Activated CD4-positive, CD25-positive, alpha-beta regulatory T cell treated with anti-CD3 and anti-CD28 coated beads, Interleukin-2, amount 50 U/mL, for 24 hours (primary cell): ENCODE data around the gene MTF1.
"Not testable (repeated sequence)": the region's sequence is repeated elsewhere in the genome, so short reads cannot be mapped to it uniquely, and the experiment has no call there.

Experiments
- ATAC-seq, 2 donors: fragments of 150-1000 bp; cut with Tn5 transposase; one replicate each; pipeline ENCODE4 v1.10.0; 2021; ENCODE audit warnings: mild to moderate bottlenecking in 1 of 2, moderate library complexity in 1 of 2

The MTF1 gene

DNA sequence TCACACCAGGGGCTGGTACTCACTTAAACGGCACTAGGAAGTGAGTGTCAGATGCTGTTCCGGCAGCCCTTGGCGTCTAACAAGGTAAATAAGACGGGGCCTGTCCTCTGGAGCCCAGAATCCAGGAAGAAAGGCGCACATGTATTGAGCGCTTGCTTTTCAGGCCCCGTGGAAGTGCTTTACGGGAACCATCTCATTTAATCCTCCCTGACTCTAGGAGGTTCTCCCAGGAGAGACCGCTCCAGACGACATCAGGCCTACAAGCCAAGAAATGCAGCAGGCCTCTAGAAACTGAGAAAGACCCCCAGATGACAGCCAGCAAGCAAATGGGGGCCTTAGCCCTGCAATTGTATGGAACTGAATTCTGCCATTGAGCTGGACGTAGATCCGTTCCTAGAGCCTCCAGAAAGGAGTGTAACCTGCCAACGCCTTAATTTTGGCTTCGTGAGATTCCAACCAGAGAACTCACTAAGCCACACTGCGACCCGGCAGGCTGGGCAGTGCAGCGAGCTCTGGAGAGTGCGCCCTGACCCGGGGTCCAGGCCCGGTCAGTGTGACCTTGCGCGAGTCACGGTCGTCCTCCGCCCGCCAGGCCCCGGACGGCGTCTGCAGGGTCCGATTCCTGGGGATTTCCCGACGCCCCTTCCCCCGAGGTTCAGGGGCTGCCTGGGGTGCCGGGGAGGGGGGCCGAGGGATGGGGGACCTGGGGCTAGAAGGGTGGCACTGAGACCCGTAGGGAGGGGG is 66.3 kb downstream of the MTF1 start:
- no peak for ATAC-seq

DNA sequence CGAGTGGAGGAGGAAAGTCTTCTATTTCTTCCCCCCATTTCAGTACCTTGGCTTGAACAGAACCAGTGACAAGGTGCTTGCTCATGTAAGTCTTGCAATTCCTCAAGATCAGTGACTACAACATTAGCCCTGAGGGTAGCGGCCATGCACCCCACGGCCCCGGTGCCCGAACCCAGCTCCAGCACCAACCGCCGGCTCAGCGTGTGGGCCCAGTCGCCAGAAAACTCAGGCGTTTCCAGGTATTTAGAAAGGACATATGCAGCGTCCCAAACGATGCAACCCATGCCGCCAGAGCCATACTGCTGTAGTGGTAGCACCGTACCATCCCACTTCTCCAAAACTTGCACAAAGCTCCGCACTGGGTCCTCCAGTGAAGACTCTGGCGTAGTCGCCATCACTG is 76.9 kb downstream of the MTF1 start:
- no peak for ATAC-seq

DNA sequence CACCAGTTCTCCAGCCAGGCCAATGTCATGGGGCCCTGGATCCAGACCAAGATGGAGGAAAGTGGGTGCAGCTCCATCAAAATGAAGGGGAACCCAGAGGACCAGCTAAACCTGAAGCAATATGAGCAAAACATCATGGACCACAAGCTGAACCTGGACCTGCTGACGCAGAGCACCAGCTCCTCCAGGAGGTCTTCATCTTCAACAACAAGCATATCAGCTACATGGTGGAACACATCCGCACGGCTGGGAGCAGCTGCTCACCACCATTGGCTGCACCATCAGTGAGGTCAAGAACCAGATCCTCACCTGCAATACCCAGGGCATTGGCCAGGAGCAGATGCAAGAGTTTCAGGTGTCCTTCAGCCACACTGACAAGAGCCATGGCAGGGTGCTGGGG is 80.7 kb downstream of the MTF1 start:
- no peak for ATAC-seq

- ATAC-seq, result peak in 1 of 2 donors; percentile 45
These were observed 82.4 kb downstream of the MTF1 start for GRCh38 chr1:37776946-37777516.

GRCh38 chr1:37771440-37771839 is 88.0 kb downstream of the MTF1 start:
- not testable (repeated sequence) for ATAC-seq

- ATAC-seq, result no peak
These were observed 91.9 kb downstream of the MTF1 start for GRCh38 chr1:37767488-37767887.

GRCh38 chr1:37765916-37766664 is 93.3 kb downstream of the MTF1 start:
- ATAC-seq, result peak; percentile 41 to 51

- no peak for ATAC-seq
These were observed 94.4 kb downstream of the MTF1 start, which contains the start of gene EPHA10 for GRCh38 chr1:37764888-37765441. EPHA10 (minus strand) TSS chr1:37765120; CDS start chr1:37765066, 54 bp downstream.

DNA sequence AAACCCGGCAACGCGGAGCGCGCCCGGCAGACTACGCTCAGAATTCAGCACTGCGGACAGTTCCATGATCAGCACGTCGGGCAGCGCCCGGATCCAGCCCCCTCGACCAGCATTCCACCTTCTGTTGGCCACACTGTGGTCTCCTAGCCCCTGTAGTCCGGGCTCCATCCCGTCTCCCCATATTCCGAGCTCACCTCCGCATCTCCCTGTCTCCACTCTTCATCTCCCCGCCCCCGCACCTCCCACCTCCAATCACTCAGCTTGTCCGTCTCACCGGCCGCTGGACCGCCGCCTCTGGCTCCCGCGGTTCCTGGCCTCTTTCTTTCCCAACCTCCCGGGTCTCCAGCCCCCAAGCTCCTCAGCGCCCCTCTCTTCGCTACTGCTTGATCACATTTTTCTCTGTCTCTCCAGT is 95.0 kb downstream of the MTF1 start:
- ATAC-seq, result no peak

DNA sequence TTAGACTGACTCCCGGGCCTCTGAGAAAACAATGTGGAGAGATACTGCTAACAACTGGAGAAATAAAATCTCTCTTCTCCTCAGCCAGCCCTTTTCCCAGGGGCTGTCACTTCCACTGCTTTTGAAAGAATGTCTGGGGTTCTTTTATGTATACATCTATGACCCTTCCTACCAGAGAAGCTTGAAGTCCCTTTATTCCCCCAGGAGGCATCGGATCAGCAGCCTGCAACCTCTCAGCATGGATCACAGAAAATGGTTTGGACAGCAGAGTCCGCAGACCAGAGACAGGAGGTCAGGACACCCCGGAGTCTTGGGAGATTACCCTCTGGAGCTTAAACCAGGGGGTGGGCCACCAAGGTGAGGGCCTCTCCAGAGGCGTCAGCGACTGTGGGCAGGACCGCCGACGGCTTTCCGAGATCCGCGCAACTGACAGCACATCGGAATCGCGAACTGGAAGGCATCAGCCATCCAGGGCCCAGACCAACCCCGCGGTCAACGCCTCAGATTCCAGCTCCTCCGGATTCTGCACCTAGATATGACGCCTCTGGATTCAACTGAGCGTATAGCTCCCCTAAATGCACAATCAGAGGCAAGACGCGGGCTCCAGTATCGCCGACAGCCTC is 95.5 kb downstream of the MTF1 start:
- ATAC-seq, result no peak

DNA sequence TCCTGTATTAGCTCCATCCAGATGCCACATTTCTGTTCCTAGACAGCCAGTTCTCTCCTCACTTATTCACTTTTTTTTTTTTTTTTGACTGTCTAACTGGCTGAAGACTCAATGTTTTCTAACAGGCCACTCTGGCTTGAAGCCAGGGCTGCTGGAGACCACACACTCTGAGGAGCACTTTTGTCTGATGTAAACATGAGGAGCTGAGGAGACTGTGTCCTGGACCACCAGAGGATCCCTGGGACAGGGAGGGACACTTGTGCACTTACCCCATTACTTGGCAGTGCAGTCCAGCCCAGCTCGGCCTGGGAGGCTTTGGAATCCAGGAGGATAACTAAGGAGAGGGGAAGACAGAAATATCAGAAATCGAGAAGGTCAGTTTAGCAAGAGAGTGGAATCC is 96.9 kb downstream of the MTF1 start:
- no peak for ATAC-seq

DNA sequence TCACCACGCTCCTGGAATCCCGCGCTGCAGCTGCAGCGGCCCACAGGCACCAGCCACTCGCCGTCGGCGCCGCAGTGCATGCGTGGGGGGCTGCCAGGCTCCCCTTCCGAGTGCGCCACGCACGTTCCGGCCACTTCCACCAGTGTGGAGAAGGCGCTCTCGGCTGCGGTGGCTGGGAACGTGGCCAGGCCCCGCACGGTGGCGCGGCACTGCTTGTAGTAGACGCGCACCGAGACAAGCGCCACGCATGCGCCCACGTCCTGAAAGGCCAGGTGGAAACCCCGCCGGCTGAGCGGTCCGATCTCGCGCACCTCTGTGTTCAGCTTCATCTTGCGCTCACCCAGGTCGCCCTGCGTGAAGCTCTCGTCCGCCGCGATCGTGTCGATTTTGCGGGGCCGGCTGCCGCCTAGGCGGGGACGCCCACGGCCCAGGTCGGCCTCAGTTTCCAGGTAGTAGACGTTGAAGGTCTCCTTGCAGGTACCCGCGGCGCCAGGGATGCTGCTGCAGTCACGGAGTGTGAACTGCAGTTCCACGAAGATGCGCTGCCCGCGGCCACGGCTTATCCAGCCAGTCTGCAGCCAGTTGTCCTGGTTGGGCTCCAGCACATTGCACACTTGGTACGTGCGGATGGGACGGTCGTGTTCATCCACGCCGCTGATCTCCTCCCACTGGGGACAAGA is 97.8 kb downstream of the MTF1 start:
- no peak for ATAC-seq
